Activated naive CD4-positive, alpha-beta T cell treated with anti-CD3 and anti-CD28 coated beads, Interleukin-2, amount 50 U/mL, for 72 hours (primary cell): Measurements from ENCODE around the gene CDR2. TPM values are rescaled to one million over a fixed set of nuclear protein-coding genes. Genes with fewer than 3 reads are reported as not detected.
A peak's percentile ranks its signal among the peaks of the same experiment; 100 is the strongest.

ENCODE experiments used
- ATAC-seq, 2 donors: fragments of 150-1000 bp; cut with Tn5 transposase; 2 replicates each; pipeline ENCODE4 v1.10.0; 2021; ENCODE audit warnings: mild to moderate bottlenecking in 2 of 2, moderate library complexity in 2 of 2
- DNase-seq, 2 donors: peaks; one replicate each; pipeline ENCODE4 v3.0.0; 2021 to 2022; ENCODE audit warnings: low spot score in 2 of 2
- H3K27ac Mint-ChIP-seq, 2 donors: one replicate each; pipeline ENCODE4 v1.8.0; 2022; ENCODE audit warnings: mild to moderate bottlenecking in 2 of 2, mixed read lengths in 2 of 2
- H3K36me3 Mint-ChIP-seq, 2 donors: one replicate each; pipeline ENCODE4 v1.8.0; 2022; ENCODE audit warnings: mixed read lengths in 2 of 2
- H3K9me3 Mint-ChIP-seq, 2 donors: one replicate each; pipeline ENCODE4 v1.8.0; 2022; ENCODE audit warnings: mixed read lengths in 2 of 2
- total RNA-seq, 2 donors: library from RNA; stranded (reverse); gene quantifications; one replicate each; pipeline ENCODE4 v1.2.3, GENCODE V29; 2022

The CDR2 gene
- total RNA-seq, 2 donors from 2014 or later: 26.8 to 44.4 TPM

DNA sequence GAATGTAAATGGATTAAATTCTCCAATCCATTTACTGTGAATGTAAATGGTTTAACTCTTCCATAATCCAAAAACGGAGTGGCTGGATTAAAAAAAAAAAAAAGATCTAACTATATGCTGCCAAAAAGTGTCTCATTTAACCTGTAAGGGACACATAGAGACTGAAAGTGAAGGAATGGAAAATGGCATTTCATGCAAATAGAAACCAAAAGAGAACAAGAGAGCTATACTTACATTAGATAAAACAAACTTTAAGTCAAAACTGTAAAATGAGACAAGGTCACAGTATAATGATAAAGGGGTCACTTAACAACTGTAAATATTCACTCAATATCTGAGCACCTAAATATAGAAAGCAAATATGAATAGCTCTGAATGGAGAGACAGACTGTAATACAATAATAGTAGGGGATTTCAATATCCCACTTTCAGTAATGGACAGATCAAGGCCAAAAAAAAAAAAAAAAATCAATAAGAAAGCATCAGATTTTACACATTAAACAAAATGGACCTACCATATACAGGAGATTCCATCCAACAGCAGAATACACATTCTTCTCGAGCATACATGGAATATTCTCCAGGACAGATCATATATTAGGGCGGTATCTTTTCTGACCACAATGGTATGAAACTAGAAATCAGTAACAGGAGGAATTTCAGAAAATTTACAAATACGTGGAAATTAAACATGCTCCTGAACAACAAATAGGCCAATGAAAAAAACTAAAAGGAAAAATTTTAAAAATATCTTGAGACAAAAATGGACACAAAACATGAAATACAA is 36.4 kb downstream of the CDR2 start:
- peak overlapping the region; percentile 1 to 50 for H3K27ac Mint-ChIP-seq
- ATAC-seq (peak in 1 of 2 donors; percentile 60), DNase-seq (no peak)
- peaks cover 66 to 83% of the 10 kb centered on the region in 2 donors for H3K36me3 Mint-ChIP-seq
- peaks cover 16 to 25% of the 10 kb centered on the region in 2 donors for H3K9me3 Mint-ChIP-seq

DNA sequence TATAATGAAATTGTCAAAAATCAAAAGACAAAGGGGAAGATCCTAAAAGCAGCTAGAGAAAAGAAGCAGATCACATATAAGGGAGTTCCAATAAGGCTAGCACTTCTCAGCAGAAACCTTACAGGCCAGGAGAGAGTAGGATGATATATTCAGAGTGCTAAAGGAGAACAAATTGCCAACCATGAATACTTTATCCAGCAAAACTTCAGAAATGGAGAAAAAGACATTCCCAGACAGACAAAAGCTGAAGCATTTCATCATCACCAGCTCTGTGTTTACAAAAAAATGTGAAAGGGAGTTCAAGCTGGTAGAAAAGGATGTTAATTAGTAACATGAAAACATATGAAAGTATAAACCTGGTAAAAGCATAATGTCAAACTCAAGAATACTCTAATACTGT is 37.4 kb downstream of the CDR2 start:
- Mint-ChIP-seq H3K27ac (peak overlapping the region in 1 of 2 donors; percentile 22), H3K9me3 (peaks cover 16 to 25% of the 10 kb centered on the region in 2 donors), H3K36me3 (peaks cover 72 to 86% of the 10 kb centered on the region in 2 donors)
- no peak for DNase-seq
- ATAC-seq: no peak

DNA sequence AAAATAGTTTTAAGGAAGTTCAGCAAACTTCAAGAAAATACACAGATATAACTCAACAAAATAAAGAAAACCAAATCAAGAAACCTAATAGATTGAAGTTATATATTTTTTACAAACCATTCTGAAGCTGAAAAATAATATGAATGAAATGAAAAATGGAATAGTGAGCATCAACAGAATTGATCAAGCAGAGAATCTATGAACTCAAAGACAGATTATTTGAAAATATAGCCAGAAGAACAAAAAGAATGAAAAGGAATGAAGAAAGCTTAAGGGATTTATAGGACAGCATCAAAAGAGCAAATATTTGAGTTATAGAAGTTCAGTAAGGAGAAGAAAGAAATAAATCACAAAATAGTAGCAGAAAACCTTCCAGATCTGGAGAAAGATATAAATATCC is 37.8 kb downstream of the CDR2 start:
- ATAC-seq: no peak
- peak overlapping the region in 1 of 2 donors; percentile 22 for H3K27ac Mint-ChIP-seq

DNA sequence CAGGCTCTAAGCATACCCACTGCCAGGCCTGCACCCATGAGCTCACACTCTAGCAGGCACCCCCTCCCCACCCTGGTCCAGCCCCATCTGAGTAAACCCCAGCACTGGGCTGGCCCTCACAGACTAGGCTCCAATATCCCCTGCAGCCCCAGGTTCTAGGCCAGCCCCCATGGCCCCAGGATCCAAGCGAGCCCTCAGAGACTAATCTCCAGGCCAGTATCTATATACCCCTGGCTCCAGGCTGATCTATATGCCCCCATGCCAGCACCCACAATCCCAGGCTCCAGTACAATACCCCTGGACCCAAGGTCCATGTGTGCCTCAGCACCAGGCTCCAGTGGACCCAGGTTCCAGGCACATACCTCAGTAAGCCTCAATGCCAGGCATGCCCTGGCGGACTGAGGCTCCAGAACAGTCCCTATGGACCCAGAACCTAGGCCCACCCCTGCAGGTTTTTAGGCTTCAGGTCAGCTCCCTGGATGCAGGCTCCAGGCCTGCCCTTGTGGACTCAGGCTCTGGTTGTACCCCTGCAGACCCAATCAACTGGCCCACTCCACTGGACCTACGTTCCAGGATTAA is 38.7 kb downstream of the CDR2 start:
- no peak for DNase-seq

More for the DNA sequence above, 37.8 kb downstream of the CDR2 start:
- Mint-ChIP-seq H3K36me3 (peaks cover 74 to 86% of the 10 kb centered on the region in 2 donors), H3K9me3 (peaks cover 16 to 25% of the 10 kb centered on the region in 2 donors)
- DNase-seq: no peak

DNA sequence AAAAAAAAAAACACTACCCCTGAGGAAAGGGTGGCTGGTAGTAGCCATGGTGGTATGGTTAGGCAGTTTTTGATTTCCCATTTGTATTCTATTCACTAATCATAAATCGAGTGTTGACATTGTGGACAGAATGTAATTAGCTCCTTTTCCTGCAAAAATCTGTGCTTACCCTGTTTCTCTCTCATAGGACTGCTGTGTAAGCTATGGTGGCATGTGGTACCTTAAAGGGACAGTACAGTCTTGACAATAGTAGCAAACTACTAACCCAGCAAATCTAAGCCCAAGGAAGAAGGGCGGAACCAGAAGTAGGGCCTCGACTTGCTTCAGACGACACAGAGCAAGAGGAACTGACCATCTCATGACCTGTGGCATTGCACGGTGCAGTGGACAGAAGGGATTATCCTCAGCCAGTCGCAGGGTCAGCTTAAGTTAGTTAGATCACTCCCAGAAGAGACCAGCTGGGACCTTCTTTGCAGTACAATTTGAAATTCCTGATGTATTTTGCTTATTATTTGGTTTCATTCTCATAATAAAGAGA is 40.9 kb downstream of the CDR2 start:
- ATAC-seq: no peak
- Mint-ChIP-seq H3K9me3 (peaks cover 10 to 16% of the 10 kb centered on the region in 2 donors), H3K27ac (no peak overlapping the region)

More for the DNA sequence above, 38.7 kb downstream of the CDR2 start:
- Mint-ChIP-seq H3K9me3 (peaks cover 16 to 25% of the 10 kb centered on the region in 2 donors), H3K36me3 (peaks cover 75 to 83% of the 10 kb centered on the region in 2 donors), H3K27ac (no peak overlapping the region)
- ATAC-seq: no peak

DNA sequence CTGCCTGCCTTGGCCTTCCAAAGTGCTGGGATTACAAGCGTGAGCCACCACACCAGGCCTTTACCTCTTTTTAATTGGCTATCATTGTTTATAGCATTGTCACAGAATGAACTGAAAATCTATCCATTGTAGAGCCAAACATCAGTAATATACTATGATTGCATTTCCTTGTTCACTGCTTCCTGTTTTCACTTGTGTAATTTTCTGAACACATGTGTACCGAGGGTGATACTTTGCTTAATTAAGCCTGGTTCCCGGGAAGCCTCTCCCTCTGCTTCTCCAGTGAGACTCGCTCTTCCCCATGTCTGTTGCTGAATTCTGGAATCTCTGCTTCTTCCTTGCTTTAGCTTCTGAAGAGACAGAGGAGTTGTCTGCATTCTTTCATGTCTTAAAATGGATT is 44.1 kb downstream of the CDR2 start:
- ATAC-seq (no peak), DNase-seq (no peak)
- Mint-ChIP-seq H3K36me3 (peaks cover 34 to 38% of the 10 kb centered on the region in 2 donors), H3K9me3 (no peaks in the 10 kb centered on the region), H3K27ac (peak overlapping the region; percentile 38 to 65)

More for the DNA sequence above, 40.9 kb downstream of the CDR2 start:
- H3K36me3 Mint-ChIP-seq: peaks cover 61 to 64% of the 10 kb centered on the region in 2 donors
- DNase-seq: no peak

DNA sequence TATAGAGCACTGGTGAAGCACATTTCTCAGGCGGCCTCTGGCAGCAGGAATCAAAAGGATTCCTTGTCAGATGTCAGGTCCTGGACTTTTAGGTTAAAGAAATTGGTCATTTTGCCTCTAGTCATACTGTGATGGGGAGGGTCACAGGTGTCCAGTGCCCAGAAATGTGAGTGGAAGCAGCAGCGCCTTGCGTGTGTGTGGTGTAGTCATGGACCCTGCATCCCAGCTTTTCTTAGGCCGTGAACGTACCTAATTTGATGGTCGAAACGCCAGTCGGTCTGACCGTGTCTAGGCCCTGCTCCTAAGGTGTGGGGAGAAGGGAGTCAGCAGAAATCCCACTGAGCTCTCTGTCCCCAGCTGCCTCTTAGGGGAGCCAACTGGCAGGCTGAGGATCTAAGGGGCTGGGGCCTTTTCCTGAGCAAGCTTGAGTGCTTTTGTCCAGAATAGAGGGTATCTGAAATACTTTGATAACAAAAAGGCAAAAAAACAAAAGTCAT is 45.2 kb downstream of the CDR2 start:
- Mint-ChIP-seq H3K27ac (peak overlapping the region in 1 of 2 donors; percentile 60), H3K36me3 (peaks cover 23 to 28% of the 10 kb centered on the region in 2 donors), H3K9me3 (no peaks in the 10 kb centered on the region)
- no peak for ATAC-seq
- DNase-seq: no peak

DNA sequence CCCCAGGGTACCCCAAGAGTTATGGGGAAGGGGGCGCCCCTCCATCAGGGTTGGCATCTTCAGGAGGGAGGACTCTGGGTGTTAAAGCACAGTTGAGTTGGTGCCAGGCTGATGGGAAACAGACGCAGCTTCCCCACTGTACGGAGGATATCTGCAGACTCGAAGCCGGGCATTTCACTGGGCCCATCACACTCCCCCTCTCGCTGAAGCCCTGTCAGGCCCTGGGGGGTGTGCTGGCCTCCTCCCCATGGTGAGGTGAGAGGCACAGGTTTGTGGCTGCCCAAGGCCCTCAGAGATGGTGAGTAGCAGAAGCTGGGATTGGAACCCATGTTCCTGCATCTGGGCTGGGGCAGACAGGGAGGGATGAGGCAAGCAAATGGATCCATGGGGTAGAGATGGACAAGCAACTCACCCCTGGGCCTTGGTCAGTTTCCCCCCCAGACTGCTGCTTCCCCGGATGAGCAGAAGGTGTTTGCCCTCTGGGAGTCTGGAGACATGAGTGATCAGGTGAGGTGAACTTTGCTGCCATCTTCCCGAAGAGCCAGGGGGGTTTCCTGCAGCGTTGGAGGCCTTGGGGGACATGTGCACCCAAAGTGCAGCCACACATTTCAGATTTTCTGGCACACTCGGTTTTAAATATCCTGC is 46.2 kb downstream of the CDR2 start:
- H3K36me3 Mint-ChIP-seq: peaks cover 14 to 18% of the 10 kb centered on the region in 2 donors
- H3K27ac Mint-ChIP-seq: peak overlapping the region; percentile 53 to 72
- ATAC-seq (no peak), DNase-seq (no peak)
- no peaks in the 10 kb centered on the region for H3K9me3 Mint-ChIP-seq

DNA sequence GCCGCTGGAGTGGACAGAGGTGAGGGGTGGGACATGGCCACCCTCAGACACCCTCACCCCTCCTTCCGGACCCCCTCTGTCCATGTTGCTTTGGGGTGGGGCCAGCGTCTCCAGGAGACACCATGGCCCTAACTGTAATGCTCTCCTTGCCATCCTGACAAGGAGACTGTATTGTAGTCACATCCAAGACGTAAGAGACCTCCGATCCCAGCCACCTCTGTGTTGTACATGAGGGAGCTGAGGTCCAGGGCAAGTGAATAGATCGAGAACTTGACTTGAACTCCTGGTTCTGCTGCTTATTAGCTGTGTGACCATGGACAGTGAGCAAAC is 47.0 kb downstream of the CDR2 start:
- Mint-ChIP-seq H3K36me3 (peaks cover 12 to 16% of the 10 kb centered on the region in 2 donors), H3K9me3 (no peaks in the 10 kb centered on the region), H3K27ac (peak overlapping the region; percentile 53 to 74)
- ATAC-seq (no peak), DNase-seq (no peak)

DNA sequence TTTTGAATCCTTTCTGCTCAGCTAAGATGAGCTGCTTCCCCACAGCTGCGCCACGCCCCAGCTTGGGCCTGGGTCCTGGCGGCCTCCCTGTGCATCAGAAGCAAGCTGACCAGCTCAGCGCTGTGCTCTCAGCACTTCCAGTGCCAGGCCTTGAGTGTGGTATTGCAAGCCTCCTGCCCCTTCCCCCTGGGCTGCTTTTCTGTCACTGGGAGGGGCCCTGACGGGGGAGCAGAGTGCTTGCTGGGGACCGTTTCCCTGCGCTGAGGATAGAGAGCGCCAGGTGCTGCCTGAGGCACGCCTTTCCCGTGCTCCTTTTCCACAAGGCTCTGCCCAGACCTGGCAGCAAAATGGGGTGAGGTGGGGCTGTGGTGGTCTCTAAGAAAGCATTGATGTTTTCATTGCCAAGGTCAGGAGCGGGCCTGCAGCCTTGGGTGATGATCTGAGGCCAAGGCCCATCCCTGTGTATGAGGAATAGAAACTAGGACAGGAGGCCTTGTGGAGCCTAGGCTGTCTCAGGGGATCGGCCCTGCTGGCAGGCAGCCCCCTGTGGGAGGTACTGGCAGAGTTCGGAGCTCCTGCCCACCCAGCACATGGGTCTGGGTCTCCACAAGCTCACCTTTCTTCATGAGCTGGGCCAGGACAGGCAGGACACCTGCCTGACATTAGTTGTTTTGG is 47.5 kb downstream of the CDR2 start:
- H3K9me3 Mint-ChIP-seq: no peaks in the 10 kb centered on the region
- DNase-seq (peak in 1 of 2 donors; percentile 33), ATAC-seq (no peak)
- peak overlapping the region; percentile 53 to 74 for H3K27ac Mint-ChIP-seq
- peaks cover 7 to 11% of the 10 kb centered on the region in 2 donors for H3K36me3 Mint-ChIP-seq

DNA sequence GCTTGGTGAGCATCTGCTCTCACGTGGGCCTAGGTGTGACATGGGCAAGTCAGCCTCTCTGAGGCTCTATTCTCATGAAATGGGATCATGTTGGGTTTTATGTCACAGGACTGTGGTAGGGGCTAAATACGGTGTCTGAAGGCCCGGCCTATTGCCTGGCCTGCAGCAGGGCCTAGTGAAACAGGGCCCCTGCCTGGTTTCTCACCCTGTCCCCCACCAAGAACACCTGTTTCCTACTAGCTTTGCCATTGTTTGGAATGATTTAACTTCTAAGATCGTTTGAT is 48.1 kb downstream of the CDR2 start:
- DNase-seq: peak in 1 of 2 donors; percentile 25
- Mint-ChIP-seq H3K27ac (peak overlapping the region in 1 of 2 donors; percentile 53), H3K36me3 (peaks cover under 1 to 5% of the 10 kb centered on the region in 2 donors), H3K9me3 (no peaks in the 10 kb centered on the region)
- ATAC-seq: no peak

DNA sequence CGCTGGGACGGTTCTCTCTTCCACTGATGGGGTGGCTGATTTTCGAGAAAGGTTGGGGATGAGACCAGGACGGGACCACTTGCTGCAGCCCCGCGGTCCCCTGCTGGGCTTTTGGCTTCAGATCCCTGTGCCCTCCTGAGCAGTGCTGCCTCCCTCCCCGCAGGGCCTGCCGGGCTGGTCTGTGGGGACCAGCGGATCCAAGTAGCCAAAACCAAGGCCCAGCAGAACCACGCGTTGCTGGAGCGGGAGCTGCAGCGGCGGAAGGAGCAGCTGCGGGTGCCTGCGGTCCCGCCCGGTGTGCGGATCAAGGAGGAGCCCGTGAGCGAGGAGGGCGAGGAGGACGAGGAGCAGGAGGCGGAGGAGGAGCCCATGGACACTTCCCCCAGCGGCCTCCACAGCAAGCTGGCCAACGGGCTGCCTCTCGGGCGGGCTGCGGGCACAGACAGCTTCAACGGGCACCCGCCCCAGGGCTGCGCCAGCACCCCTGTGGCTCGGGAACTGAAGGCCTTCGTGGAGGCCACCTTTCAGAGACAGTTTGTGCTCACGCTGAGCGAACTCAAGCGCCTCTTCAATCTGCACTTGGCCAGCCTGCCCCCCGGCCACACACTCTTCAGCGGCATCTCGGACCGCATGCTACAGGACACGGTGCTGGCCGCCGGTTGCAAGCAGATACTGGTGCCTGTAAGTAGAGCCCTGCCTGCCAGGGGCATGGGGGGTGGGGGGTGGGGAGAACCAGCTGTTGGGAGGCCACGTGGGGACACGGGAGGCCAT is 48.6 kb downstream of the CDR2 start:
- peaks cover 0 to 4% of the 10 kb centered on the region in 2 donors for H3K36me3 Mint-ChIP-seq
- H3K9me3 Mint-ChIP-seq: no peaks in the 10 kb centered on the region
- DNase-seq (peak in 1 of 2 donors; percentile 52), ATAC-seq (no peak)
- no peak overlapping the region for H3K27ac Mint-ChIP-seq

DNA sequence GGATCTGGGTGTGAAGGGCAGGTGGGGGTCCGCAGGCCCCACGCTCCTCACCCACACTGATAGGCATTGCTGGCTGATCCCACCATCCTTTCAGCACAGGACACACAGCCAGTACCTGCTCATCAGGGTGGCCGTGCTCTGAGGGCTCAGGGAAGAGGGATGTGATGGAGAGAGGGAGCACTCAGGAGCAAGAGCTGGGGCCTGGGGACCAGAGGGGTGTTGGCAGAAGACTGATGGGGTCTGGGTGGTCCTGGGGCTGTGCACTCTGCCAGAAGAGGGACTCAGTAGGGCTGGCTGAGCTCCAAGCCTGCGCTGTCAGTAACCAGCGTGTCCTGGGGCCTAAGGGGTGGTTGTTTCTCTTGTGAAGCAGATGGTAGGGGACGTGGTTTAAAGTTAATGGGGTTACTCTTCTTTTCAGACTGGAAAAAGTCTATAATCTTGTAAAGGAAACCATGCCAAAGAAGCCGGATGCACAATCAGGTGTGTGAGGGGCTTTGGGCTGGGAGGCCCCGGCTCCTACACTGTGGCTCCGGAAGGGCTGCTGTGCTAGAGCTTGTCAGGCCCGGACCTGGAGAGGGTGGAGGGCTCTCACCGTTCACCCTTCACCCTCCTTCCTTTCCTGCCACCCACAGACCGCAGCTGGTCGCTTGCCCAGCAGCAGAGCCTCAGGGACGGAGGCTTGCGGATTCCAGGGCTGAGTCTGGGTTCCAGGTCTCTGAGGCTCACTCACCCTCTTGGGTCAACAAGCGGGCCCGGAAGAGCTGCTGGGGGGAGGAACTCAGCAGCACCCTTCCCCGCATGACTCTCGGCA is 49.4 kb downstream of the CDR2 start:
- Mint-ChIP-seq H3K9me3 (no peaks in the 10 kb centered on the region), H3K27ac (peak overlapping the region; percentile 46 to 86), H3K36me3 (peaks cover 0 to under 1% of the 10 kb centered on the region in 2 donors)
- DNase-seq: peak in 1 of 2 donors; percentile 38
- no peak for ATAC-seq

DNA sequence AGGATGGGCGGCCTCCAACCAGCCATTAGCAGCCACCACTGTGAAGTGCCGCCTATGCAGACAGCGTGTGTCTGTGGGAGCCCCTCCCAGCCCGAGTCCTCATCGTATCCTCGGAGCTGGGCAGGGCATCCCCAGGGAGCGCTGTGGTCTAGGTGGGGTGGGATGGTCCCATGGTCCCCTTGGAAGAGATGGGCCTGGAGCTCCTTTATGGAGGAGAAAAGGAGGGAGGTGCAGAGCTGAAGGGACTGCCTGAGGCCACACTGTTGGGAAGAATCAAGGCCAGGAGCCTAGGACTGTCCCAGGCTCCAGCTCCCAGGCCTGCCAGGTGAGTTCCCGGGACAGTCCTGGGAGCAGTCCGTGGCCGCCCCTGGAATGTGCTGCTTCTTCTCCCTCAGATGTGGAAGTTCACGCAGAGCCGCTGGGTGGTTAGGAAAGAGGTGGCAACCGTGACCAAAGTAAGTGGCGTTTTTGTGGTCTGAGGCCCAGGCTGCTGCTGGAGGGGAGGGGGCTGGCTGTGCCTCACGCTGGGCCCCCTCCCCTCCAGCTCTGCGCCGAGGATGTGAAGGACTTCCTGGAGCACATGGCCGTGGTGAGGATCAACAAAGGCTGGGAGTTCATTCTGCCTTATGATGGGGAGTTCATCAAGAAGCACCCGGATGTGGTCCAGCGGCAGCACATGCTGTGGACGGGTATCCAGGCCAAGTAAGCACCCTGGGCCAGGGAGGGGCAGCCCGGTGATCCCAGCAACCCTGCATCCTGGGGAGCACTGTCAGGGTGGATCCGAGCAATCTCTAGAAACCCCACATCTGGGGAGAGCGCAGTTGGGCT is 50.2 kb downstream of the CDR2 start:
- Mint-ChIP-seq H3K36me3 (no peaks in the 10 kb centered on the region), H3K27ac (peak overlapping the region; percentile 46 to 86), H3K9me3 (no peaks in the 10 kb centered on the region)
- DNase-seq (peak in 1 of 2 donors; percentile 39), ATAC-seq (no peak)
